Cardiac fibroblast (primary cell): ENCODE measurements around the gene LAPTM5.
A peak's percentile ranks its signal among the peaks of the same experiment; 100 is the strongest.

Experiments
- DNase-seq, 2 donors: peaks; one replicate each; pipeline versions ENCODE4 v3.0.0 to v3.0.0-alpha.2; 2010; ENCODE audit warnings: low read depth in 2 of 2
- H3K4me3 ChIP-seq, 2 donors: replicated peaks in 1 of 2; 1 replicate in 1 of 2; 2 replicates in 1 of 2; pipeline ENCODE4 v1.5.1; 2011; ENCODE audit warnings: low read depth in 2 of 2, low read length in 2 of 2, mild to moderate bottlenecking in 2 of 2, moderate library complexity in 1 of 2
- TF ChIP-seq, protein P1 (sequence below): IDR thresholded peaks from one replicate; pipeline ENCODE4 v1.5.1; 2011; ENCODE audit warnings: low read depth, mild to moderate bottlenecking, low read length, inconsistent platforms

Gene LAPTM5

DNA sequence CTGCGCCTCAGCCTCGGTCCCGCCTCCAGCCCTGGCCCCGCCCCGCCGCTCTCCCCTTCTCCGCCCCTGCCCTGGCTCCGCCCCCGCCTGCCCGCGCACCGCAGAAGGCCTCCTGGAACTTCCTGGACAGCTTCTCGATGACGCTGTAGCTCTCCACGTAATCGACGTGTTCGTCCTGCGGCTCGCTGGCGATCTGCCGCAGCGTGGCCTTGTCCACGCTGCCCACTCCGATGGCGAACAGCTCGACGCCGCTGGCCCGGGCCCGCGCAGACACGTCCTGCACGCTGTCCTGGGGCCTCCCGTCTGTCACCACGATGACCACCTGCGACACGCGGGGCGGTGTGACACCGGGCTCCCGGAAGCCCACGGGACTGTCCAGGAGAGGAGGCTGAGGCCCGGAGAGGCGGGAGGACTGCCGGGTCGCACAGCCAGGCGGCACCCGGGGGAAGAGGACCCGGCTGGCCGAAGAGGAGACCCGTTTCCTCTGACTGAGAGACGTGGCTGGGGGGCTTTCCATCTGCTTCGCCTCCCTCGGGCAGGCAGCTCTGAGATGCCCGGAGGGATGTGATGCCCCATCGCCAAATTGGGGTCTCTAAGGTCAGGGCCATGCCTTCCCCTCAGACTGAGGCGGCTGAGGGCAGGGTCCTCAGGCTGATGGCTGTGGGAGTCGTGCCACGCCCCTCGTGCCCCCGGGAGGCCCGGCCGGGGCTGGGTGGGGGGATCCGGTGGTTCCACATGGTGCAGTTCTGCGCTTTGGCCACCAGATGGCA lies 38.8 kb downstream of the LAPTM5 start:
- H3K4me3 ChIP-seq = peak overlapping the region; percentile 56 to 62

DNA sequence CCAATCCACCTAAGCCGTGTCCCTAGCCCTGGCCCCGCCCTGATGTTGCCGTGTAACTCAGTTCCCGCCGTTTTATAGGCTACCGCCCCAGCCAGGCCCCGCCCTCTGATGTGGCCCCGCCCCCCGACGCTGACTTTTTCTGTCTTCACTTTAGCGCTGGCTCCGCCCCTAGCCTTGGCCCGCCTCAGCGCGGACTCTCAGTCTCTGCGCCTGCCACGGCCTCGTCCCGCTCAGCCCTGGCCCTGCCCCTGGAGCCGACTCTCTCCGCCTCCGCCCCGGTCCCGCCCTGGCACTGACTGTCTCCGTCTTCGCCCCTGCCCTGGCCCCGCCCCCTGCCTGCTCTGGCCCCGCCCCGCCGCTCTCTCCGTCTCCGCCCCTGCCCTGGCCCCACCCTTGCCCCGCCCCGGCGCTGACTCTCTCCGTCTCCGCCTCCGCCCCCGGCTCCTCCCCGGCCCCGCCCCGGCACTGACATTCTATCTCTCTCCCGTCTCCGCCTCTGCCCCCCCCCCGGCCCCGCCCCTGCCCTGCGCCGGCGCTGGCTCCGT lies 39.4 kb downstream of the LAPTM5 start:
- H3K4me3 ChIP-seq = peak overlapping the region in 1 of 2 donors; percentile 22
- DNase-seq = peak; percentile 97 to 99
- TF ChIP-seq, protein P1, sequence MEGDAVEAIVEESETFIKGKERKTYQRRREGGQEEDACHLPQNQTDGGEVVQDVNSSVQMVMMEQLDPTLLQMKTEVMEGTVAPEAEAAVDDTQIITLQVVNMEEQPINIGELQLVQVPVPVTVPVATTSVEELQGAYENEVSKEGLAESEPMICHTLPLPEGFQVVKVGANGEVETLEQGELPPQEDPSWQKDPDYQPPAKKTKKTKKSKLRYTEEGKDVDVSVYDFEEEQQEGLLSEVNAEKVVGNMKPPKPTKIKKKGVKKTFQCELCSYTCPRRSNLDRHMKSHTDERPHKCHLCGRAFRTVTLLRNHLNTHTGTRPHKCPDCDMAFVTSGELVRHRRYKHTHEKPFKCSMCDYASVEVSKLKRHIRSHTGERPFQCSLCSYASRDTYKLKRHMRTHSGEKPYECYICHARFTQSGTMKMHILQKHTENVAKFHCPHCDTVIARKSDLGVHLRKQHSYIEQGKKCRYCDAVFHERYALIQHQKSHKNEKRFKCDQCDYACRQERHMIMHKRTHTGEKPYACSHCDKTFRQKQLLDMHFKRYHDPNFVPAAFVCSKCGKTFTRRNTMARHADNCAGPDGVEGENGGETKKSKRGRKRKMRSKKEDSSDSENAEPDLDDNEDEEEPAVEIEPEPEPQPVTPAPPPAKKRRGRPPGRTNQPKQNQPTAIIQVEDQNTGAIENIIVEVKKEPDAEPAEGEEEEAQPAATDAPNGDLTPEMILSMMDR = no peak

More for the DNA sequence above, 38.8 kb downstream of the LAPTM5 start:
- DNase-seq = peak; percentile 97 to 99
- TF ChIP-seq, protein P1 = peak; percentile 88

DNA sequence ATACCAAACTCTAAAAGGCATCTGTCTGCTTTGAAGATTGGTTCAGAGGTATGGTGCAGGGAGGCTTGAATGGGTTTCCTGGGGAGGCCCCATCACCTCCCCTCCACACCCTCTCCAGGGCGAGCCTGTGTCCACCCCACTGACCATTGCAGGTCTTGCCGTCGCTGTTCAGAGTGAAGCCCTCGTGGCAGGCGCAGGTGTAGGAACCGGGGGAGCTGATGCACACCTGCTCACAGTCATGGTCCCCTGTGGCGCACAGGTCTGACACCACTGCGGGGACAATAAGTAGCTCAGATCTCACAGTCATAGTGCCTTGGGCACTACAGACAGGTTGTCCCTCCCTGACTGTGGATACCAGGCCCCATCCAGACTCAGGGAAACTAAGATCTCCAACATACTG lies 40.9 kb downstream of the LAPTM5 start:
- TF ChIP-seq, protein P1 = no peak
- no peak for DNase-seq
- H3K4me3 ChIP-seq = no peak overlapping the region

DNA sequence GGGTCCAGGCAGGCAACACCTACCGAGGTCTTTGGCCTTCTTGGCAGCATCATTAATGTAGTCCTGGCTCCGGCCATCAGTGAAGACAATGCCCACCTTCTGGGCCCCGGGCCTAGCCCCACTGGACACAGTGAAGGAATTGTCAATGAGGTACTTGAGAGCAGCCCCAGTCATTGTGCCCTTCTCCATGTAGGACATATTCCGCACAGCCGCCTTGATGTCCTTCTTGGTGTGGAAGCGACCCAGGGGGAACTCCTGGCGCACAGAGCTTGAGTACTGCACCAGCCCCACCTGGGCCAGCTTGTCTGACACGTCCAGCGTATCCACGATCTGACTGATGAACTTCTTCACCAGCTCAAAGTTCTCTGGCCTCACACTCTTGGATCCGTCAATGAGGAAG lies 41.7 kb downstream of the LAPTM5 start:
- no peak for DNase-seq
- TF ChIP-seq, protein P1 = no peak
- no peak overlapping the region for H3K4me3 ChIP-seq

DNA sequence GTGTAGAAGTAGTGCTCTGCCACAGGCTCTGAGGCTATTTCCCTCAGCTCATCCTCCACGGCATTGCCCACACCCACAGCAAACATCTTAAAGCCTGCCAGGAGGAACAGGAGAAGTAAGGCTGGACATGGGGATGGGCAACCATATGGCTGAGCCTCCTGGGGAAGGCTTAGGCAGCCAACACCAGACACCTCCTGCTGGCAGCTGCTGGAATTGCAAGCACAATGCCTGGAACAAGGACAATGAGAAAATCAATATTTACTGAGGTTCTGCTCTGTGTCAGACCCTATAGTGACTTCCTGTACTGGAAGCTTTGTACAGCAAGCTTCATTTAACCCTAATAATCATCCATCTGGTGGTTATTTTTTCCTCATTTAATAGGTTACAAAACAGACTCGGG lies 42.4 kb downstream of the LAPTM5 start:
- DNase-seq = no peak
- TF ChIP-seq, protein P1 = peak; percentile 47
- H3K4me3 ChIP-seq = no peak overlapping the region

DNA sequence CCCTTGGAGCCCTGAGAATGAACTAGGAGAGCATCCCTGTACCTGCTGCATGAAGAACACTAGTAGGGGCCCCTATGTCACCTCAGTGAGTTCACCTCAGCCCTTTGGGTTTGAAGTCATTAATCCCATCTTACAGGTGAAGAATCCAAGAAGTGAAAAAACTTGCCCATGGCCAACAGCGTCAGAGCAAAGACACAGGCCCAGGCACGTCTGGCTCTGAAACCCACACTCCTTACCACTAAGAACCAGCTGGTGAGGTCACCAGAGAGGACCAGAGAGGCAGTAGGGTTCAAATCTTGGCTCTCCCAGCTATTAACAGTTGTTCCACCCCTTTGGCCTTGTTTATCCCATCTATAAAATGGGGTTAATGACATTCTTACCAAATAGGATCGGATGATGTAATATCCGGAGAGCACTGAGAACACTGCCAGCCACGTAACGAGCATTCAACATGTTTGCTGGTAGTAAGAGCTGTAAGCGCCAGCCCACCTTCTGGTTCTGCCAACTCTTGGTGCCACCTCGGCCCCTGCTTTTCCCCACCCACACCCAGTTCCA lies 43.0 kb downstream of the LAPTM5 start:
- TF ChIP-seq, protein P1 = no peak
- DNase-seq = no peak

More for the DNA sequence above, 43.0 kb downstream of the LAPTM5 start:
- H3K4me3 ChIP-seq = no peak overlapping the region
